ES-I3 (cell line): ENCODE measurements around the gene CDON.
"Not testable (repeated sequence)": the region's sequence is repeated elsewhere in the genome, so short reads cannot be mapped to it uniquely, and the experiment has no call there.

Source experiments
- H3K36me3 ChIP-seq: 2 replicates; pipeline ENCODE4 v1.6.1; 2013; ENCODE audit warnings: mild to moderate bottlenecking, low read length, control low read depth, moderate library complexity; ENCODE audit not compliant: insufficient read depth
- H3K4me1 ChIP-seq: 2 replicates; pipeline ENCODE4 v1.6.1; 2013; ENCODE audit warnings: mild to moderate bottlenecking, control low read depth, low read length; ENCODE audit not compliant: insufficient read depth
- H3K9ac ChIP-seq: 2 replicates; pipeline ENCODE4 v1.6.1; 2013; ENCODE audit warnings: low read depth, mild to moderate bottlenecking, low read length, moderate library complexity
- H3K9me3 ChIP-seq: 2 replicates; pipeline ENCODE4 v1.6.1; 2013; ENCODE audit warnings: mild to moderate bottlenecking, low read length, moderate library complexity; ENCODE audit not compliant: control insufficient read depth, insufficient read depth

The CDON gene

GRCh38 chr11:126046570-126047195 is 16.0 kb downstream of the CDON start:
- Histone ChIP-seq H3K9ac (no peak overlapping the region), H3K9me3 (no peaks in the 10 kb centered on the region), H3K36me3 (no peaks in the 10 kb centered on the region), H3K4me1 (no peaks in the 10 kb centered on the region)

DNA sequence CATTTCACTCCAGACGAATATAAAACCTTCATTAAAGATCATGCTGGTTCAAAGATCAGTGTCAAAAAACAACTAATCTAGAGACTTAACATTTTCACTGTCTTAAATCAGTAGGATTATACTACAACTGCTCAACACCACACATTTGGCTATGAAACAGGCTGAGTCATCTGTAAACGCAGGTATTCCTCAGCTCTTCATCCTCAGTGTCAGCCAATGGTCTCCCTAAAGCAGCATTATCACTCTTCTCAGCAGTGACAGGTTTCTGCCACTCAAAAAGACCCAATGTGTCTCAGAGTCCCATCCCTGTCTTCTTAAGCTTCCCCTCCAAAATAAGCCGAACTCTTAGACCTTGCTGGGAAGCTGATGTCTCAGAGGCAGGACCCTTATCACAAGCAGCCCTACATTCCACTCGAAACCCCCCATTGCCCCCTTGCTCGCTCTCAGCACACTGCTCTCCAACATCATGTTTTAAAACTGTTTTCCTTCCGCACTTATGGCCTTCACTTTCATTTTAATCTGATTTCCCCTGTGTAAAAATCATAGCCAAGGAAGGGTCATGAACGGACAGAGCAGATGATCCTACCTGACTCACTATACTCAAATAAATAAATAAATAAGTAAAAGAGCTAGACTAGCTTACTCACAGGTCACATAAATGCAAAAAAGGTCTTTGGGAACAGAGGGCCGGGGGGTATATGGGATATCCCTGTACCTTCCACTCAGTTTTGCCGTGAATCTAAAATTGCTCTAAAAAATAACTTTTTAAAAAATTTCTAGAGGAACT is 23.0 kb downstream of the CDON start:
- no peak overlapping the region for H3K9ac ChIP-seq
- H3K36me3 ChIP-seq, result no peaks in the 10 kb centered on the region
- no peaks in the 10 kb centered on the region for H3K9me3 ChIP-seq
- H3K4me1 ChIP-seq, result peaks cover 11% of the 10 kb centered on the region

DNA sequence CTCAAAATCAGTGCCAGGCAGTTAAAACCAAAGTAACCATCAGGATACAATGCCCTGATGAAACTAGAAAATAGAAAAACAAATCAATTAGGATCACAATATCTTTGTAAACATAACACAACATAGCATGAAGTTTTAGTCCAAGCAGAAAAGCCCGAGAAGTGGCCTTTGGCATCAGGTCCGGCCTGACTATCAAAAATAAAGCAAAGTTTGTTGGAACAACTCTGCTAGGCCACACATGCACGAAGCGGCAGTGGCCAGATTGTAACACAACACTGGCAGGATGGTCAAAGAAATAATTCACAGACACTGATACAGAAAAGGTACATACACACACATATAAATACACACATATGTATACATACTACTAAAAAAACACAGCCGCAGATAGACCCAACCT is 26.9 kb downstream of the CDON start:
- H3K4me1 ChIP-seq, result peaks cover 20% of the 10 kb centered on the region
- H3K9ac ChIP-seq, result no peak overlapping the region
- no peaks in the 10 kb centered on the region for H3K36me3 ChIP-seq

GRCh38 chr11:126034933-126035425 is 27.7 kb downstream of the CDON start:
- no peaks in the 10 kb centered on the region for H3K36me3 ChIP-seq
- H3K4me1 ChIP-seq, result peaks cover 20% of the 10 kb centered on the region
- H3K9me3 ChIP-seq, result no peaks in the 10 kb centered on the region
- H3K9ac ChIP-seq, result no peak overlapping the region

More for the DNA sequence above, 26.9 kb downstream of the CDON start:
- H3K9me3 ChIP-seq, result no peaks in the 10 kb centered on the region

GRCh38 chr11:126034039-126034932 is 28.4 kb downstream of the CDON start:
- no peaks in the 10 kb centered on the region for H3K36me3 ChIP-seq
- H3K9me3 ChIP-seq, result no peaks in the 10 kb centered on the region
- peaks cover 14% of the 10 kb centered on the region for H3K4me1 ChIP-seq
- no peak overlapping the region for H3K9ac ChIP-seq

- Histone ChIP-seq H3K9ac (no peak overlapping the region), H3K4me1 (peaks cover 10% of the 10 kb centered on the region), H3K36me3 (no peaks in the 10 kb centered on the region), H3K9me3 (no peaks in the 10 kb centered on the region)
Observed at GRCh38 chr11:126032375-126032774, 30.3 kb downstream of the CDON start.

- H3K9ac ChIP-seq, result no peak overlapping the region
- peaks cover 10% of the 10 kb centered on the region for H3K4me1 ChIP-seq
- no peaks in the 10 kb centered on the region for H3K9me3 ChIP-seq
- H3K36me3 ChIP-seq, result no peaks in the 10 kb centered on the region
Observed at GRCh38 chr11:126029805-126030204, 32.9 kb downstream of the CDON start.

DNA sequence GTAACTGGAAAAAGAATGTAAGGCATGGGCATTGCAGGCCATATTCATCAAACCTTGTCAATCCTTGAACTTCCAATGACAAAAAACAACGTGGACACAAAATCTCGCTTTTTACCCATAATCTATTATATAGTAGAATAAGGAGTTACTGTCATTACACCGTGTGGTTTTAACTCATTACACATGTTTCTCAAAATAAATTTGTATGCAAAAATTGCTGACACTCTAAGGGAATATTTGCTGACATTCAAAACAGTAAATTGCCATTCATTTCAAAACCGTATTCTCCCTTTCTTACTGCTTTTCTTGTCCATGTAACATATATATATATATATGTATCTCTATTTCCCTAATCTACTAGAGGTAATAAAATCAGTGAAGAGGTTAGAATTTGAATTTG is 33.4 kb downstream of the CDON start:
- Histone ChIP-seq H3K9ac (no peak overlapping the region), H3K4me1 (peaks cover 5% of the 10 kb centered on the region), H3K9me3 (no peaks in the 10 kb centered on the region), H3K36me3 (no peaks in the 10 kb centered on the region)

DNA sequence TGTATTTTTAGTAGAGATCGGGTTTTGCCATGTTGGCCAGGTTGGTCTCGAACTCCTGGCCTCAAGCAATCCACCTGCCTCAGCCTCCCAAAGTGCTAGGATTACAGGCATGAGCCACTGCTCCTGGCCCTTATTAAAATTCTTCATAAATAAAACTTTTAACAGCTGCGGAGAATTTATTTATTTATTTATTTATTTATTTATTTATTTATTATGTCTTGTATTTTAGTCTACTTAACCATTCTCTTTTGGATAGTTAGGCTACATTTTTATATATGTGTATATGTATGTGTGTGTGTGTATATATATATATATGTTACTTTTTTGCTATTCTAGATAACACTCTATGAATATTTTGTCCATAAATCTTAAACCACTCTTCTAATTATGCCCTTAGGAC is 34.1 kb downstream of the CDON start:
- not testable (repeated sequence) for H3K4me1 ChIP-seq, H3K9me3 ChIP-seq, H3K9ac ChIP-seq, H3K36me3 ChIP-seq

- Histone ChIP-seq H3K36me3 (no peaks in the 10 kb centered on the region), H3K9me3 (no peaks in the 10 kb centered on the region), H3K9ac (no peak overlapping the region), H3K4me1 (no peaks in the 10 kb centered on the region)
Observed at GRCh38 chr11:126026579-126026978, 36.1 kb downstream of the CDON start.

GRCh38 chr11:126025822-126026221 is 36.8 kb downstream of the CDON start:
- H3K4me1 ChIP-seq, result no peaks in the 10 kb centered on the region
- H3K9ac ChIP-seq, result no peak overlapping the region
- no peaks in the 10 kb centered on the region for H3K36me3 ChIP-seq
- H3K9me3 ChIP-seq, result no peaks in the 10 kb centered on the region

GRCh38 chr11:126024123-126024522 is 38.5 kb downstream of the CDON start:
- H3K9me3 ChIP-seq, result no peaks in the 10 kb centered on the region
- no peak overlapping the region for H3K9ac ChIP-seq
- H3K4me1 ChIP-seq, result no peaks in the 10 kb centered on the region
- H3K36me3 ChIP-seq, result no peaks in the 10 kb centered on the region

DNA sequence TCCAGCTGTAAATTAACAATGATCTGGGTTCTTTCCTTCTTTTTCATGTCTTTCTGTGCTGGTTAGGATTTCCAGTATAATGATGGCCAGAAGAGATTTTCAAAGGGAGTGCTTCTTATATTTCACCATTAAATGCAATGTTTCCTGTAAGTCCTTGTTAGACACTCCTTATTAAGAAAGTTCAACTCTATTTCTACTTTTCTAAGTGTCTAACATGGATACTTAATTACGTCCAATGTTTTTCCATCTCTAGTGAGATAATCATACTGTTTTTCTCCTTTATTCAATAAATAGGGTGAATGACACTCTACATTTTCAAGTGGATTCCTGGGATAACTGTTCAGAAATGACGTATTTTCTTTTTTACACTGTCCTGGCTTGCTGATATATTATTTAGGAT is 49.8 kb downstream of the CDON start:
- Histone ChIP-seq H3K9me3 (no peaks in the 10 kb centered on the region), H3K36me3 (no peaks in the 10 kb centered on the region; the same call in 1 of the 2 replicates), H3K9ac (no peak overlapping the region)

GRCh38 chr11:126011754-126012153 is 50.9 kb downstream of the CDON start:
- Histone ChIP-seq H3K36me3 (no peaks in the 10 kb centered on the region; the same call in 1 of the 2 replicates), H3K9ac (no peak overlapping the region), H3K9me3 (no peaks in the 10 kb centered on the region), H3K4me1 (no peaks in the 10 kb centered on the region)

More for the DNA sequence above, 49.8 kb downstream of the CDON start:
- H3K4me1 ChIP-seq, result no peaks in the 10 kb centered on the region
